IMR-90 (cell line): ENCODE measurements around the gene FAM163B.

Source experiments
- BHLHE40 ChIP-seq: fragments of 150-350 bp; IDR thresholded peaks from 2 replicates; pipeline ENCODE4 v1.6.1; 2016; ENCODE audit warnings: mild to moderate bottlenecking, low read depth, low read length
- CEBPB ChIP-seq: IDR thresholded peaks from 2 replicates; pipeline ENCODE4 v1.6.1; 2012; ENCODE audit warnings: low read depth, low read length, improper control_type of control experiment
- CTCF ChIP-seq: conservative IDR thresholded peaks from 2 replicates; pipeline ENCODE4 v1.5.1; 2012; ENCODE audit warnings: mild to moderate bottlenecking, low read depth, low read length, improper control_type of control experiment
- FOS ChIP-seq: fragments of 150-350 bp; IDR thresholded peaks from 2 replicates; pipeline ENCODE4 v1.6.1; 2016; ENCODE audit warnings: low read depth, low read length
- MAZ ChIP-seq: IDR thresholded peaks from 2 replicates; pipeline ENCODE4 v1.6.1; 2012; ENCODE audit warnings: low read depth, mild to moderate bottlenecking, low read length, improper control_type of control experiment, moderate library complexity, borderline replicate concordance
- POLR2A ChIP-seq: IDR thresholded peaks from 2 replicates; pipeline ENCODE4 v1.6.1; 2012; ENCODE audit warnings: mild to moderate bottlenecking, low read depth, low read length
- RAD21 ChIP-seq: IDR thresholded peaks from 2 replicates; pipeline ENCODE4 v1.6.1; 2012; ENCODE audit warnings: low read length, improper control_type of control experiment
- RCOR1 ChIP-seq: IDR thresholded peaks from 2 replicates; pipeline ENCODE4 v1.6.1; 2012; ENCODE audit warnings: mild to moderate bottlenecking, low read length, improper control_type of control experiment; ENCODE audit not compliant: insufficient replicate concordance
- RFX5 ChIP-seq: IDR thresholded peaks from 2 replicates; pipeline ENCODE4 v1.8.0; 2012; ENCODE audit warnings: low read depth, mild to moderate bottlenecking, low read length, moderate library complexity
- SMC3 ChIP-seq: fragments of 150-350 bp; IDR thresholded peaks from 2 replicates; pipeline ENCODE4 v1.6.1; 2016; ENCODE audit warnings: low read depth, mild to moderate bottlenecking, antibody characterized with exemption, low read length, moderate library complexity

GRCh38 chr9:133638711-133639110, 29.5 kb upstream of the FAM163B start:
- TF ChIP-seq CTCF (no peak), SMC3 (no peak), POLR2A (no peak), CEBPB (no peak), BHLHE40 (no peak), MAZ (no peak), RAD21 (no peak), FOS (no peak), RCOR1 (no peak), RFX5 (no peak)
